Upper lobe of right lung (tissue), 1 donor: ENCODE measurements around the gene PUS7. TPM values are rescaled to one million over a fixed set of nuclear protein-coding genes. Genes with fewer than 3 reads are reported as not detected.

ENCODE experiments used
- ATAC-seq: fragments of 200-7000 bp; cut with Tn5 transposase; one replicate; pipeline ENCODE4 v1.9.1; 2020; ENCODE audit warnings: mild to moderate bottlenecking, moderate library complexity
- DNase-seq: peaks from one replicate; pipeline ENCODE4 v3.0.0-alpha.2; 2020
- H3K27ac ChIP-seq: fragments of 200-600 bp; one replicate; pipeline ENCODE4 v1.8.0; 2022
- H3K27me3 ChIP-seq: fragments of 200-600 bp; one replicate; pipeline ENCODE4 v1.8.0; 2022; ENCODE audit warnings: mild to moderate bottlenecking
- H3K36me3 ChIP-seq: fragments of 200-600 bp; one replicate; pipeline ENCODE4 v1.8.0; 2022
- H3K4me1 ChIP-seq: fragments of 200-600 bp; one replicate; pipeline ENCODE4 v1.8.0; 2022
- H3K4me3 ChIP-seq: fragments of 200-600 bp; one replicate; pipeline ENCODE4 v1.8.0; 2022; ENCODE audit warnings: mild to moderate bottlenecking
- H3K9me3 ChIP-seq: fragments of 200-600 bp; one replicate; pipeline ENCODE4 v1.8.0; 2022
- CTCF ChIP-seq: fragments of 200-600 bp; IDR thresholded peaks from one replicate; pipeline ENCODE4 v1.8.0; 2022; ENCODE audit warnings: antibody characterized with exemption
- intact Hi-C: fragments of 100-400 bp; cut with DNase I; formaldehyde crosslinking; loops from one replicate; pipeline ENCODE4 v1.11.0; 2022
- total RNA-seq: library from RNA; stranded (reverse); fragmentation: NEBNext Ultra II Directional; extraction: Animal tissue kit (Norgen Biotek cat#: 25700); gene quantifications from one replicate; pipeline ENCODE4 v1.2.1, GENCODE V29; 2021
- donor health status: DM: no; HTN: yes; CAD: no; lungs with severe emphysema.

Gene PUS7
- total RNA-seq, 1 donor from 2014 or later: 10.9 TPM

GRCh38 chr7:105477908-105478307, 44.2 kb downstream of the PUS7 start:
- Histone ChIP-seq H3K4me3 (no peak overlapping the region), H3K27me3 (no peaks in the 10 kb centered on the region), H3K4me1 (no peaks in the 10 kb centered on the region), H3K27ac (no peak overlapping the region), H3K36me3 (peaks cover 12% of the 10 kb centered on the region), H3K9me3 (no peaks in the 10 kb centered on the region)
- DNase-seq: no peak
- no peak for ATAC-seq
- no peak for TF ChIP-seq CTCF
- intact Hi-C loops: no loop called here

GRCh38 chr7:105474045-105474444, 48.0 kb downstream of the PUS7 start:
- Histone ChIP-seq H3K4me1 (no peaks in the 10 kb centered on the region), H3K27ac (no peak overlapping the region), H3K27me3 (no peaks in the 10 kb centered on the region), H3K9me3 (no peaks in the 10 kb centered on the region), H3K4me3 (no peak overlapping the region), H3K36me3 (peaks cover under 1% of the 10 kb centered on the region)
- ATAC-seq (no peak), DNase-seq (no peak)
- no peak for TF ChIP-seq CTCF
- intact Hi-C loops: no loop called here

GRCh38 chr7:105473163-105473562, 48.9 kb downstream of the PUS7 start:
- no peak for ATAC-seq

GRCh38 chr7:105470846-105471245, 51.2 kb downstream of the PUS7 start:
- Histone ChIP-seq H3K9me3 (no peaks in the 10 kb centered on the region), H3K36me3 (no peaks in the 10 kb centered on the region), H3K27ac (no peak overlapping the region), H3K4me3 (no peak overlapping the region), H3K4me1 (no peaks in the 10 kb centered on the region), H3K27me3 (no peaks in the 10 kb centered on the region)
- ATAC-seq (no peak), DNase-seq (no peak)
- no peak for TF ChIP-seq CTCF
- intact Hi-C loops: no loop called here

More at GRCh38 chr7:105473163-105473562, 48.9 kb downstream of the PUS7 start:
- H3K36me3 ChIP-seq: no peaks in the 10 kb centered on the region
- intact Hi-C loops: no loop called here
- no peak for TF ChIP-seq CTCF
- no peaks in the 10 kb centered on the region for H3K9me3 ChIP-seq
- no peaks in the 10 kb centered on the region for H3K27me3 ChIP-seq
- DNase-seq: no peak
- no peaks in the 10 kb centered on the region for H3K4me1 ChIP-seq
- no peak overlapping the region for H3K4me3 ChIP-seq
- no peak overlapping the region for H3K27ac ChIP-seq

- H3K36me3 ChIP-seq: peaks cover 4% of the 10 kb centered on the region
- no peak for TF ChIP-seq CTCF
- DNase-seq: no peak
- H3K27me3 ChIP-seq: no peaks in the 10 kb centered on the region
- ATAC-seq: no peak
- H3K4me3 ChIP-seq: no peak overlapping the region
- no peaks in the 10 kb centered on the region for H3K9me3 ChIP-seq
- intact Hi-C loops: no loop called here
- no peaks in the 10 kb centered on the region for H3K4me1 ChIP-seq
- no peak overlapping the region for H3K27ac ChIP-seq
Measured at GRCh38 chr7:105470090-105470489, 52.0 kb downstream of the PUS7 start.

- Histone ChIP-seq H3K4me3 (no peak overlapping the region), H3K27ac (no peak overlapping the region), H3K27me3 (no peaks in the 10 kb centered on the region), H3K4me1 (no peaks in the 10 kb centered on the region), H3K36me3 (peaks cover 13% of the 10 kb centered on the region), H3K9me3 (no peaks in the 10 kb centered on the region)
- ATAC-seq (no peak), DNase-seq (no peak)
- intact Hi-C loops: no loop called here
- TF ChIP-seq CTCF: no peak
Measured at GRCh38 chr7:105462765-105463420, 59.2 kb downstream of the PUS7 start.
